Left kidney (tissue), 2 donors: ENCODE data around the gene SPNS3. TPM values are rescaled to one million over a fixed set of nuclear protein-coding genes. Genes with fewer than 3 reads are reported as not detected.

Experiments used
- DNase-seq: peaks from one replicate; pipeline ENCODE4 v3.0.0-alpha.2; 2013
- polyA plus RNA-seq: library from polyadenylated mRNA; unstranded; fragments of 120-200 nt; gene quantifications from one replicate; pipeline ENCODE4 v1.2.1, GENCODE V29; 2013; ENCODE audit not compliant: insufficient read length

SPNS3 gene
- polyA plus RNA-seq, 1 donor, result 3.4 TPM

DNA sequence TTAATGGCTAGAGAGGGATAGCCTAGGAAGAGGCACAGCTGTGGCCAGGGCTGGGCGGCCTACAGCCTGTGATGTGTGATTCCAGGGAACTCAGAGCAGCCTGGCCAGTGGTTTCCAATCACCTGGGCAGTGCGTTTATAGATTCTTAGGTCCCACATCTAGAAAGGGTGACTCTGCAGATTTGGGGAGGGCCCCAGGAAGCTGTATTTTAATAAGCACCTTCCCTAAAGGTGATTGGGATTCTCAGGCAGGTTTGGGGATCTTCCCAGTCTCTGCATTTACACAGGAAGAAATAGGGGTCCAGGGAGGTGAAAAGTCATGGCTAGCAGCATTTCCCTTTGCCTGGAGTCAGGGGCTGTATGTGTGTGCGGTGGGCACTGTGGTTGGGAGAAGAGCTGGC lies 74.5 kb downstream of the SPNS3 start:
- no peak for DNase-seq

- DNase-seq, result no peak
Observed at GRCh38 chr17:4509401-4509800, 75.7 kb downstream of the SPNS3 start.

DNA sequence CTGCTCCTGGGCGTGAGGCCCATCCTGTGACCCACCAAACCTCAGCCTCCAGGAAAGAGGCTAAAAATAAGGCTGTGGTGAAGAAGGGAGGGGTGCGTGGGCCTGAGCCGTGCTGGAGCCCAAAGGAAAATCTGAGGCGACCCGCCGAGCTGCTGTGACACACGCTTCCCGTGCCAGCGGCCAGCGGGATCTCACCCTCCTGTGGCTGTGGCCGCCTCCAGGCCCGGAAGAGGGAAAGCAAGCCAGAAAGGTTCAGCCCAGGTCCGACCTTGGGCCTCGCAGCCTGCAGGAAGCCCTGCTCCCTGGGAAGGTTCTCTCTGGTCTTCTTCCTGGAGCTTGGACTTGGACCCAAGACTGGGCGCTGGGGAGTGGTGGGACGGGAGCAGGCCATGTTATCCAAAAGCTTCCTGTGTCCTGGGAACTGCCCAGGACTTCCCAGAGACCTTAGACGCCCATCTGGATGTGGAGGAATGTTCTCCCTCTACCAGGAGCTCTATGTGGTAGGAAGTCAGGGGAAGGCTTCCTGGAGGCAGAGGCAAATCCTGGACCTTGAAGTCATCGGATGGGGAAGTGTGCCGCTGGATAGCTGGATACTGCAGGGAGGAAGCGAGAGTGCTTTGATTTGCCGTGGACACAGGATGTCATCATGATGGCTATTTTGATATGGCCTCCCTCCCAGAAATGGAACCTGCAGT lies 76.3 kb downstream of the SPNS3 start:
- no peak for DNase-seq

DNA sequence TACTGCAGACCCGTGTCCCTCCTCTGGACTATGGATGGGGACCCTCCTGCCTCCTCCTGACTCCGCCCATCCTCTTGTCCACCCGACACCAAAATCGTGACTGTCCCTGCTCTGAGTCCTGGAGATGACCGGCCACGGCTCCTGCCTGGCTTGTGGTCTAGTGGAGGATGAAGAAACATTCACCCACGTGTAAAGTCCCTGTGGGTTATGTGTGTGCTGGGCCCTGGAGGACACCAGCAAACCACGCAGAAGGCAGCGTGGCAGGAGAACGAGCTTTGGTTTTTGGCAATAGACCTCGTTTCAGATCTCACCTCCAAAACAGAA lies 76.8 kb downstream of the SPNS3 start:
- no peak for DNase-seq

DNA sequence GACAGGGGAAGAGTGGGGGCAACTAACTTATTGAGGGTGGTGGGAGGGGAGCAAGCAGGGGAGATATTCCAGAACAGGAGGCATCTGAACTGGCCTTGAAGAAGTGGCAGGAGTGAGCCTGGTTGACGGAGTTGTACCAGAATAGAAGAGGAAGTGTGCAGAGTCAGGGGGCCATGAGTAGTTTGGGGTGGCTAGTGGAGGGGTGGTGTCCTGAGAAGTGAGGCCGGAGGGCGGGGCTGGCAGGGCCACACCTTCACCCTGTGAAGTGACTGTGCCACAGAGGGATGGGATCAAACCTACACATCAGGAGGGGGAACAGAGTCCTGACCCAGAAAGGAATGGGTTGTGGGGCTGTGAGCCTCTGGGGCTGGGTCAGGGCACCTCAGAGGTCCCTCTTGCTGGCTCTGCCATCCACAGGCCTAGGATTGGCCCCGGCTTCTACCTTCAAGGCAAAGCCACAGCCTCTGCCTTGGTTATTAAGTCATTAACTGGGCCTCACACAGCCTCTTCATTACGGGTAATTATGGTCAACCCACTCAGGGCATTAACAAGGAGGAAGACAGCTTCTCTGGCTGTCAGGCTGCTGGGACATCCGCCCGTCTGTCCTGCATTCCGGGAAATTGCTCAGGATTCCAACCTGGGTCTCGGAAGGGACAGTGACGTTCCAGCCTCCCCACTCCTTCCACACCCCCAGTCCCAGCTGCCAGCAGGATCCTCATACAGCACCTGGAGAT lies 77.6 kb downstream of the SPNS3 start:
- no peak for DNase-seq

DNA sequence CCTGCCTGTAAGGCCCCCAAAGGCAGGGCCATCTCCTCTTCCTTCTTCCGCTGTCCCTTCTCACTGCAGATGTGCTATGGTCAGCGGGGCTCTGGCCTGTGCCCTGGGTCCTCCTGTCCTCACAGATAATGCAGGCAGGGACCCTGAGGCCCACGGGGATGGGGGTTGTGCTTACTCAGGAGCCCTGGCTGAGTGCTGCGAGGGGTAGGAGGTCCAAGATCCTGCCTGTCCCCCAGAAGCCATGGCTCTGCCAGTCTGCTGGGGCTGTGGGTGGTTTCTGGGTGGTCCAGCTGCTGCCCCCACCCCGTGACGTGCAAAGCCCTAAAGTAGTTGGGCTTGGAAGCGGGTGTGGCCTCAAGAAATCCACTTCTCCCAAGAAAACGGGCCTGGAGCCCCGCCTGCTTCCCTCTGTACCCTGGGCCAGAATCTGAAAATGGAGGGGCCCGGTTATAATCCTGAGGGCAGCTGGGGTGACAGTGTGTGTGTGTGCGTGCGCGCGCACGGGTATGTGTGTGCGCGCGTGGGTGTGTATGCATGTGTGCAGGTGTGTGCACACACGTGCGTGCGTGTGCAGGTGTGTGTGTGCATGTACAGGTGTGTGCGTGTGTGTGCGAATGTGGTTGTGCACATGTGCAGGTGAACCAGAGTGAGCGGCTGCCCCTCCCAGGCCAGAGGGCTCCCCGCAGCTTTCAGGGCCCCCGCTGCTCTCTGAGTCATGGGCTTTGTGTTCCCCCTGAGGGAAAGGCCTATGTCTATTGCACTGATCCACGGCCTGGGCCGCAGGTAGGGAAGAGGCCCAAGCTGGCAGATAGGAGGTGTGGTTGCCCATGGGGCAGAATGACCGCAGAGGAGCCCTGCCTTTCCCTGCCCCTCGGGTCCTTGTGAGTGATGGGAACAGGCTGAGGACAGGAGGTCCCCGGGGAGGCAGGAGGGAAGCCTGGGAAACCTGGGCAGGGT lies 78.7 kb downstream of the SPNS3 start:
- no peak for DNase-seq

DNA sequence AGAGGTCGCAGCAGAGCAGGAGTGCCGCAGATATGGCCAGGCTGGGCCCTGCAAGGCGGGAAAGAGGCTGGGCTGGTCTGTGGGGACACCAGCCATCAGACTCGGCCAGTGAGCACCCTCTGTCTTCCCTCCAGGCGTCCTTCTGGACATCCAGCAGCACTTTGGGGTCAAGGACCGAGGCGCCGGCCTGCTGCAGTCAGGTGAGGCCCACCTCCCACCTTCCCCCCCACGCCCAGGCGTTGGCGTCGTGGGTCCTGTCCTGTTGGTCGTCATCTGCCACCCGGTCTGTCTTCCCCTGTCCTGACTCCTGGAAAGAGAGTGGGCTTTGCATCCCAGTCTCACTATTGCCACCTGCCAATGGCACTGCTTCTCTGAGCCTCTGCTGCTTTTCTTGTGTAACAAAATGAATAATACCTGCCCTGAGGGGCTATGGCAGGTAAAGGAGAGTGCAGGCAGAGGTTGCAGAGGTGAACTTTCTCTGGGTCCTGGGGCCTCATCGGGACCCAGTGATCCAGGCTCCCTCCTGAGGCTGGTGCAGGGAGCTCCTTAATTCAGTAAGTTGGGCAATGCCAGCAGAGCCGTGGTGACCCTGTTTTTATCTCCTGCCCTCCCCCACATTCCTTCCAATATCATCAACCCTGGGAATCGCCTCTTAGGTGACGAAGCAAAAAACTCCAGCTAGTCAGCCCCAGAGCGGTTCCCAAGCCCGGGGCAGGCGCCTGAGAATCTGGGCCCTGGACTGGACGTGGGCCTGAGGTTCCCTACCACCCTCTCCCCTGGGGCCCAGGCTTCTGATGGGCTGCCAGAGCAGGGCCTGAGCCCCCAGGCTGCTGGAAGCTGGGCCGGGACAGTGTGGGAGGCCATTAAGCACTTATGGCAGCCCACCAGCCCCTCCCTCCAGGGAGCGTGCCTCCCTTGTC lies 79.6 kb downstream of the SPNS3 start:
- no peak for DNase-seq

- no peak for DNase-seq
Observed at GRCh38 chr17:4514206-4514605, 80.5 kb downstream of the SPNS3 start.

- no peak for DNase-seq
Observed at GRCh38 chr17:4514779-4515178, 81.0 kb downstream of the SPNS3 start.

- DNase-seq, result no peak
Observed at GRCh38 chr17:4515501-4515900, 81.8 kb downstream of the SPNS3 start.

GRCh38 chr17:4516735-4517134 lies 83.0 kb downstream of the SPNS3 start:
- no peak for DNase-seq

DNA sequence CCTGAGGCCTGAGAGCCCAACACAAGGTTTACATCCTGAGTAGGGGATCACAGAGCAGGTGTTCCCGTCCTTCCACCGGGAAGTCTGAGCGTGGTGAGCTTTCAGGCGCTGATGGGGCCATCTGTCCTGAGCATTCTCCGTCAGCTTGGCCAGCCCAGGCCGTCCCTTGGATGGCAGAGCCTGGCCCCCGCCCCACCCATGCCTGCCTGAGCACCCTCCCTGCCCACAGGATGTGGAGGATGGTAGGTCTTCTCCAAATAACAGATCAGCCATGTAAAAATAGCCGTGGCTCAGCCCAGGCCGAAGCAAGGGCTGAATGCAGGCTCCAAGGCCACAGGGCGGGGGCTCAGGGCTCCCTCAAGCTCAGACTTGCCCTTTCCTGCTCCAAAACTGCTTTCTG lies 85.2 kb downstream of the SPNS3 start:
- no peak for DNase-seq

GRCh38 chr17:4519361-4519788 lies 85.6 kb downstream of the SPNS3 start:
- no peak for DNase-seq

- DNase-seq, result no peak
Observed at GRCh38 chr17:4520060-4520893, 86.5 kb downstream of the SPNS3 start.

DNA sequence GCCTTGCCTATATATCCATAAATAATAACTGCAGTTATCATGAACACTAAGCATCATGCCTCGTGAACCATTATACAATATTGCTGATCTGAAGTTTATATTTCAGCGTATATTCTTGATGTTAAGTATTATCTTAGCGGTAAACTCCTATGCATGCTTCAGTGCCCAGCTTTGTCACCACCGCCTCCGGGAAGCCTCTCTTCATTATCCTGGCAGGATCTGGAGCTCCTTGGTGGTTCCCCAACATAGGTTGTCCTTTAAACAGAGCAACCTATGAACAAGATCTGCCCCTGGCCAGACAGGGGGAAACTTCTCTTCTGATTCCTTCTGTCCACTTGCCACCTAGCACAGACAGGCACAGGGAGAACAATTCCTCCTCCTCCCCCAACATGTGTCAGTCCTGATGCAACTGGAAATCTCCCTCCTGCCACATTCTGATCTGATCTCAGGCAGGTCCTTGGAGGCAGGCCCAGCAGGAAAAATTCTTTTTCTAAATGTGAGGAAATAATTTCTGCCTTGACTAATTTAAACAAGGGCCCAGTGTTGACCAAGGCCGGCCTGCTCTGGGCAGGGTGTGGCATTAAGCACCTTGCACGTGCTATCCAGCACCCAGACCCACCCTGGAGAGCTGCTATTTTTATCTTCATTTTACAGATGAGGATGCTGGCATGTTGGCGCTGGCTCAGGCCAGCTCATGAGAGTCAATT lies 87.3 kb downstream of the SPNS3 start:
- DNase-seq, result no peak

GRCh38 chr17:4522661-4523060 lies 88.9 kb downstream of the SPNS3 start:
- no peak for DNase-seq

- no peak for DNase-seq
Observed at GRCh38 chr17:4523946-4524345, 90.2 kb downstream of the SPNS3 start.

DNA sequence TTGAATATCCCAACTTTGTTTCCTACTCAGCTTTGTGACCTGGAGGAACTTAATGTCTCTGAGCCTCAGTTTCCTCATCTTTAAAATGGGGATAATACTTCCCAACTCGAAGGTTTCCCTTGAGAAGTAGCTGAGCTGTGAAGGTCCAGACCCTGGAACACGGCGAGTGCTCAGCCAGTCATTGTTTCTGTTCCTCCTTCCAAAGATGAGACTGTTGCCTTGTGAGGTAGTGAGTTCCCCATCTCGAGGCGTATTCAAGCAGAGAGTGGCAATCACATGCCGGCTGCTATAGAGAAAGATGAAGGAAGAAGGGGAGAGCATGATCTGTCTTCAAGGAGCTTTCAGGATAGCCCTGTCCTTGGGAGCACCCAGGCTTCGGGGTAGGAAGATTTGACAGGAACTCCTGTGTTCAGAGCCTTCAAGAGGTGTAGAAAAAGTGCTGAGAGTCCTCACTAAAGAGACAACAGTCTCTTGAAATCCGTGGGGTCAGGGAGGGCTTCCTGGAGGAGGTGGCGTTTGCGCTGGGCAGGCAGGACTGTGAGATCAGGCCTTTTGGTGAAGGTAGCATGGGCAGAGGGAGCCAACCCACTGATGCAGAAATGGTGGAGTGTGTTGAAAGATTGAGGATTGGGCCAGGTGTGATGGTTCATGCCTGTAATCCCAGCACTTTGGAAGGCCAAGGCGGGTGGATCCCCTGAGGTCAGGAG lies 92.1 kb downstream of the SPNS3 start:
- DNase-seq, result no peak

DNA sequence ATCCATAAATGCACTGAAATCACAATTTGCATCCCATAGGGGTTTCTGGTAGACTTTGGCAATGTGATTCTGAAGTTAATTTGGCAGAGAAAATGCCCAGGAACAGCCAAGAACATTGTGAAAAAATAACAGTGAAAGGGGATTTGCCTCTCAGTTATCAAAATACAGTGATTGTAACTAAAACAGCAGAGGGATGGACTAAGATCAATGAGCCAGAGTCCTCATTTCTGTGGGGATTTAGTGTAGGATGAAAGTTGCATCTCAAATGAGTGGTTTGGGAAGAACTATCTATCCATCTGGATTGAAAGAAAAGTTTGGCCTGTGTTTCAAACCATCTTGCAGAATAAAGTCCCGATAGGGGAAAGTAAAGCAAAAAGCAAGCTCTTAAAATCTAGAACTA lies 93.4 kb downstream of the SPNS3 start:
- DNase-seq, result no peak
